ENCODE data around the gene ATRNL1. TPM values are rescaled to one million over a fixed set of nuclear protein-coding genes. Genes with fewer than 3 reads are reported as not detected.
"Not testable (repeated sequence)": the region's sequence is repeated elsewhere in the genome, so short reads cannot be mapped to it uniquely, and the experiment has no call there.

Gene ATRNL1
- total RNA-seq, 1 donor from 2014 or later = 0.77 TPM

DNA sequence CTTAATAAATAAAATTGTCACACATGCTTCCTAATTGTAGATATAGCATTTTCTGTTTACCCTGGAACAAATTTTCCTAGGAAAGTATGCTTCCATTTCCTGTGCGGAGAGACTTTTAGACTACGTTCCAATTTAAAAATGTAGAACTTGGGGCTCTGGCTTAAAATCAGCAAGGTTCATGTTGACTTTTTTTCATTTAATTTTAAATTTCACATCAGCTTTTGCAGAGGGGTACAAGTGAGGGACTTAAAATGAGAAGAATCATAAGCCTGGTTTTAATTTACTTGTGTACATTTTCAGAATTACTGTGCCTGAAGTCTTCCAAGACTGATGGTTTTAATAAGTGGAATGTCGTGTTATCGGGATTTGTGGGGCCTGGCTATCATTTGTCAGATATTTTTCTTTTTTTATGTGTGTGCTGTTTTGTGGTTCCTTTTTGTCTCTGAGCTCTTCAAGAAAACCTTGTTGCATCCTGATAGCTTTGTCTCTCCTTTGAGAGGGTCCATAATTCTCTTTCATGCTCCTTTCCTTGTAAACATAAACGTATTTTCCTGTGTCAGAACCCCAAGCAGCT, 8.8 kb upstream of the ATRNL1 start:
- no peak for DNase-seq (ENCODE audit: low read depth in 2 of 2)

DNA sequence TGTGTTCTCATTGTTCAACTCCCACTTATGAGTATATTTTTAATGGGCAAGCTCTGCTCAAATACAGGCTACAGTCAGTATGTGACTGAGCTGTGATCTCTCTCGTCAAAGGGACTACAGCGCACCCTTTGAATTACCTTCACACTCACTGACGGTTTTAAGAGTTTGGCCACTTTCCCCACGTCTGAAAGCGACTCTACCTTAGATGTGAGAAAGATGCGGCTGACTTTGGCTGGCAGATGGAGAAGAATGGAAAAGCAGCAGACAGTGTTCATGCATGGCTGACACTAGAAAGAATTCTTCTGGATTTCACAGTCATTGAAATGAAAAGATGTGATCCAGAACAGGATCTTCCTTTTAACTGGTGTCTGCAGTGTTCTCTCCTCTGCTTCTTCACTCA, 2.0 kb upstream of the ATRNL1 start:
- DNase-seq (ENCODE audit: low read depth in 2 of 2) = no peak

DNA sequence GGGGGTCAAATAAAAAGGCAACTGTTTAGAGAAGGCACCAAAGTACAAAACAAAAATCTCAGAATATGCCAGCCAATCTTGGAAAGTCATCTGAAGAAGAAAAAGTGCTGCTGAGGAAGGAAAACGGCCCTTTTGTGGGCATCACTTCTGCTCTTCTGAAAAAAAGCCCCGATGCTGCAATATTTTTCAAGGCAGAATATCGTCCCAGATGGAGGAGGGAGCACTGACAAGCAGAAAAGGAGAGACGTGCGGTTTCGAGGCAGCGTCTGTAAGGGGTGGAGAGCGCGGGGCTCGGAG, 959 bp upstream of the ATRNL1 start:
- no peak for DNase-seq (ENCODE audit: low read depth in 2 of 2)

DNA sequence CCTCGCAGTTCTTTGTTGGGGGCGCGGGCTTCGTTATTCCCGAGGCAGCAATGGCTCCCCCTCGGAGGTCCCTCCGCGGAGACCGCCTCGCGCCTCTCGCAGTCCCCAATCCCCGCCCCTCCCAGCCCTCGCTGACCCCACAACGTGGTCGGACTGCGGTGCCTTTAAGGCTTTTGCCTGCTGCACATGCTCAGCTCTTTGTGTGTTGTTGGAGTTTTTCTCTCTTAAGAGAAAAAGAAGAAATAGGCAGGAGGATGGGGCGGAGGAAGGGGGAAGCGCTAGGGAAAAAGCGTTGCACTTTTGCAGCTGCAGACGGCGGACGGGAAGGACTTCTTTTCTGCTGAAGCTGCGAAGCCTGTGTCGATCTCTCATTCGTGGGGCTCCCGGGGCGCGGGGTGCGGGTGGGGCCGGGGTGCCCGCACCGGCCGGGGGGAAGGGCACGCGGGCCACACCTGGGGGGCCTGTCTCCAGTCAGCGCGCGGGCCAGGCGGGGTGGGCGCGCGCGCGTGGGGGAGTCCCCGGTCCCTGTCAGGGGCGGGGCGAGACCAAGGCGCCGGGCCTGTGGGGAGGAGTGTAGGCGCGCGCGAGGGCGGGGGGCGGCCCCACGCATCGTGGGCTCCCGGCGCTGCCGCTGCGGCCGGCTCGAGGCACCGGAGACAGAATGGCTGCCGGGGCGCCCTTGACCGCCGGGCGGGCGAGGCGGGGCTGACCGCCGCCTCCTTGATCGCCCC, 445 bp upstream of the ATRNL1 start:
- DNase-seq (ENCODE audit: low read depth in 2 of 2) = peak in 1 of 2 donors; percentile 7

DNA sequence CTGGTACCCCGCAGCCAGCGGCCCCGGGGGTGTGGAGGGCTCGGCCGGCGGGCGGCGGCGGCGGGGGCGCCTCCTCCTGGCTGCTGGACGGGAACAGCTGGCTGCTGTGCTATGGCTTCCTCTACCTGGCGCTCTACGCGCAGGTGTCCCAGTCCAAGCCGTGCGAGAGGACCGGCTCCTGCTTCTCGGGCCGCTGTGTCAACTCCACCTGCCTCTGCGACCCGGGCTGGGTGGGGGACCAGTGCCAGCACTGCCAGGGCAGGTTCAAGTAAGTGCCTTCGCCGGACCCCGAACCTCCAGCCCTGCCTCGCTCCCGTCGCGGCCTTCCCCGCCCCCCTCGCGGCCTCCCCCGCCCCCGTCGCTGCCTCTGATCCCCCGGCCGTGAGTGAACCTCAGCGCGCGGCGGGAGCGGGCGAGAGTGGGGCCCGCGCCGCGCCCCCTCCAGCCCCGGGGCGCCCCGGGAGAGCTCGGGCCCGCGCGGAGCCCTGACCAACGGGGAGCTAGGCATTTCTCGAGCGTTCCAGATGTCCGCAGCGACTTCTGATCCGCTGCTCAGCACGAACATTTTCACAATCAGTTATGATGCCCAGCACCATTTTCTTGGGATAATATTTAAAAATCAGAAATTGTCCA, 727 bp downstream of the ATRNL1 start:
- peak in 1 of 2 donors; percentile 3 for DNase-seq (ENCODE audit: low read depth in 2 of 2)

DNA sequence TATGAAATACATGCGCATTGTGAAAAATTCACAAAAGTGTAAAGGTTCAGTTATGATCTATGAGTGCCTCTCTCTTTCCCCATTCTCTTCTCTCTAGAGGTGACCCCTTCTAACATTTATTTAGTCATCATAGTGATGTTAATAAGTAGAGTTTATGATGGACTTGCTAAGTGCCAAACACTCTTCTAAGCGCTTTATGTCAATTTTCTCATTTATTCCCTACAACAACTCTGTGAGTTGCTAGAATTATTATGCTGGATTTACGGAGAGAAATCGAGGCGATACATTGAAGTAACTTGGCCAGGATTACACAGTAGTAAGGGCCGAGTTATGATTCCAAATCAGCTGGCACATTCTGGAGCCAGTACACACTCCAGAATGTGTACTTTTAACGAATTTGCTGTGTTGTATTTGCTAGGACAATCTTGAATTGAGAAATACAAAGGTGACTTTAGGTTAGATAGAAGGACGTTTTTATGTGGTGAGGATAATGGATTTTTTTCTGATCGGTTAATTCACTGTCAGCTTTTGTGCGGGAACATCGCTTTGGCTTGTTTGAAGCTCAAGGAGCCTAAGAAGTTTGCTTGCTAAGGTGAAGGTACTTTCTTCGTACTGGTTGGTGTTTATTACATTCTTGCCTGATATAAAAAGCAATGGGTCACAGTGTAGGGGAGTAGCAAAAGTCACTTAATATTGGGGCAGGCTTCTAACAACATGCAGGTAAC, 1.4 kb downstream of the ATRNL1 start:
- no peak for DNase-seq (ENCODE audit: low read depth in 2 of 2)

DNA sequence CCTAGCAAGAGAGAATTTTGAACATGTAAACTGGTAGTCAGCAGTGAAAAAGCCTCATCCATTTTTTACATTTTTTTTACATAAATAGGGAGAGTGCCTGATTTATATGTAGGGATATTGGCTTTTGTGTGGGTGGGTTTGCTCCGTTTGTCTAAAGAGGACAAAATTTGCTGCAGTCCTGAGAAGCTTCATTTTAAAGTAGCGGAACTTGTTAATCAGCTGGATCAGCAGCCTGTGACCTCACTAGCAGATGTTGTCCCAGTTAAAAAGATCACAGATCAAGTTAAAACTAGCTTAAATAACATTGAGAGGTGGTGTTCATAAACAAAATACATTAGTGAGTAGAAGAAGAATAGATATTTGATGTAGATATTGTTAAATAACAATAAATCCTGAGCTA, 2.6 kb downstream of the ATRNL1 start:
- DNase-seq (ENCODE audit: low read depth in 2 of 2) = no peak

DNA sequence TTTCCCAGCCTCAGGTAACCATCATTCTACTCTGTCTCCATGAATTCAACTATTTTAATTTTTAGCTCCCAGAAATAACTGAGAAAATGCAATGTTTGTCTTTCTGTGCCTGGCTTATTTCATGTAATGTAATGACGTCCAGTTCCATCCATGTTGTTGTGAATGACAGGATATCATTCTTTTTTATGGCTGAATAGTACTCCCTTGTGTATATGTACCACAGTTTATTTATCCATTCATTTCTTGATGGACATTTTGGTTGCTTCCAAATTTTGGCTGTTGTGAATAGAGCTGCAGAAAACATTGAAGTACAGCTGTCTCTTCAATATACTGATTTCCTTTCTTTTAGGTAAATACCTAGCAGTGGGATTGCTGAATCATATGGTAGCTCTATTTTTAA, 10.5 kb downstream of the ATRNL1 start:
- DNase-seq (ENCODE audit: low read depth in 2 of 2) = no peak

DNA sequence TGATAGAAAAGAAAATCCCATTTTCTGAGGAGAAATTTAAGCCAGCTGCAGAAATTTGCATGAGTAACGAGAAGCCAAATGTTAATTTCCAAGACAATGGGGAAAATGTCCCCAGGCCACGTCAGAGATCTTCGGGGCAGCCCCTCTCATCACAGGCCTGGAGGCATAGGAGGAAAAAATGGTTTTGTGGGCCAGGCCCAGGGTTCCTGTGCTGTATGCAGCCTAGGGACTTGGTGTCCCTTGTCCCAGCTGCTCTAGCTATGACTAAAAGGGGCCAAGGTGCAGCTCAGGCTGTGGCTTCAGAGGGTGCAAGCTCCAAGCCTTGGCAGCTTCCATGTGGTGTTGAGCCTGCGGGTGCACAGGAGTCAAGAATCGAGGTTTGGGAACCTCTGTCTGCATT, 12.2 kb downstream of the ATRNL1 start:
- not testable (repeated sequence) for DNase-seq (ENCODE audit: low read depth in 2 of 2)

DNA sequence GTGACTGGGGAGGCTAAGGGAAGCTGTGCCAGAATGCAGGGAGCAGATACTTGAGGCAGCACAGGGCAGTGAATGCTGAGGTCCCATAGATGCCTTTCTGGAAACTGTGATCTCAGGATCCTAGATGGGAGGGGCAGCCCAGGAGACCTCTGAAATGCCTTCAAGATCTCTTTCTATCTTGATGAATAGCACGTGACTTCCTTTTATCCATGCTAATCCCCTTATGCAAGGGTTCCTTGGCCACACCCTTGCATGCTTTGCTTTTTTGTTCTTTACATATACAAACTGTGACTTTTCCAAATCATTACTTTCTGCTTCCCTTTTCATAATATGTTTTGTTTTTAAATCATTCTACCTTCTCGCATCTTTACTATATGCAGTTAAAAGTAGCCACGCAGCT, 14.7 kb downstream of the ATRNL1 start:
- DNase-seq (ENCODE audit: low read depth in 2 of 2) = no peak

DNA sequence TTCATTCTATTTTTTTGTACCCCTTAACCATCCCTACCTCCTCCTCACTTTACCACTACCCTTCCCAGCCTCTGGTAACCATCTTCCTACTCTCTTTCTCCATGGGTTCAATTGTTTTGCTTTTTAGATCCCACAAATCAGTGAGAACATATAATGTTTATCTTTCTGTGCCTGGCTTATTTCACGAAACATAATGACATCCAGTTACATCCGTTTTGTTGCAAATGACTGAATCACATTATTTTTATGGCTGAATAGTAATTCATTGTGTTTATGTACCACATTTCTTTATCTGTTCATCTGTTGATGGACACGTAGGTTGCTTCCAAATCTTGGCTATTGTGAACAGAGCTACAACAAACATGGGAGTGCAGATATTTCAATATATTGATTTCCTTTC, 24.1 kb downstream of the ATRNL1 start:
- DNase-seq (ENCODE audit: low read depth in 2 of 2) = no peak

DNA sequence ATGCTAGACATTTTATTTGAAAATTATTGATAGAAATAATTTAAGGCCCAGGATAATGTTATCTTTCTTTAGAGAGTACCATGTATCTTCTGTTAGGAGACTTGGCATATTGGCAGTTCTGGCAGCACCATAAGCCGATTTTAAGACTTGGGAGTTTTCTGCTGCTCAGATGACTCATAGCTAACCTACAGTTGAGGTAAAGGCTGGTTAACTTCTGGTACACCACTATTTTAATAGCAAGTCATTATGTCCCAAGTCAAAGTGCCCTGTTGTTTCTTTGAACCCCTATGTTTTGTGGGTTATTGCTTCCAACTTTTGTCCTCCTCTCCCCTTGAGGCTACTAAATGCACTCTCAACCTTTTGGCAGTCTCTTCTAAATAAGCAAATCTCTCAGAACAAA, 25.2 kb downstream of the ATRNL1 start:
- no peak for DNase-seq (ENCODE audit: low read depth in 2 of 2)

DNA sequence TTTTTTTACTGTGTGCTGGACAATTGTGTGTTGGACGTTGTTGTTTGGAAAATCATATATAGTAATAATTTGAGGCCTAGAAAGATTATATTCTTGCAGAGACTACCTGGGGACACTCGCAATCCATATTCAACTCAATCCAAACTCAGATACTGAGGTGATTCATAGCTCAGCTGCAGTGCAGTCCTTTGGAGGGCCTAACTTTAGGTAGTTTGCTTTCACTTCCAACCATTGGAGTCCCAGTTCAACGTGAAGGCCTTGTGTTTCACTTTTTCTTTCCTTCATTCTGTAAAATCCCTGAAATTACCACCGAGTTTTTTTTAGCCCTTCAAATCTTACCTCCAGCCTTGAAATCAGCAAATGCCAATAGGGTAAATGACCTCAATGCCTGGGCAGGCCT, 32.3 kb downstream of the ATRNL1 start:
- no peak for DNase-seq (ENCODE audit: low read depth in 2 of 2)

DNA sequence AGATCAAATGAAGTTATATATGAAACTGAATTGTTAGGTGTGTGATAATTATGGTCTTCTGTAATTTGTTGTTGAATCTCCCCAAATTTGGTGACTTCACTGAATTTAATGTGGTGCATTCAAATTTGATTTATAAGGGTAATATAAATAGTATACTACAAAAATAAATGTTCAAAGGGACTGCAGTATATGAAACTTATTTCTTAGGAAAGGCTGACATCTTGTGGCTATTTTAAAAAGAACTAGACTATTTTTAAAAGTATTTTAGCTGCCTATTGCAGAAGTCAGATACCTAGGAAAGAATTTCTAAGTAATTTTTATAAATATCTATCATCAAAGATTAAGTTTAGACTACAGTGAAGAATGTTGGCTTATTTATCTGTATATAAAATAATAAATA, 36.6 kb downstream of the ATRNL1 start:
- peak; percentile 43 to 49 for DNase-seq (ENCODE audit: low read depth in 2 of 2)

DNA sequence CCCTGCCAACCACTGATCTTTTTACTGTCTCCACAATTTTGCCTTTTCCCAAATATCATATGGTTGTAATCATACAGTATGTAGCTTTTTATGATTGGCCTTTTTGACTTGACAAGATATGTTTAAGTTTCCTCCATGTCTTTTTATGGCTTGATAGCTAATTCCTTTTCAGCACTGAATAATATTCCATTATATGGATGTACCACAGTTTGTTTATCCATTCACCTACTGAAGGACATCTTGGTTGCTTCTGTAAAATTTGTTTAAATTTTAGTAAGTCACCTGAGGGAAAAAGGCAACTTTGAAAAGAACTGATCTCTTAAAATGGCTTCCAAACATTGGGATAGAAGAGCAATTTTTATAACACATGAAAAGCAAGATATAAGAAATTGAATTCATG, 43.5 kb downstream of the ATRNL1 start:
- no peak for DNase-seq (ENCODE audit: low read depth in 2 of 2)

DNA sequence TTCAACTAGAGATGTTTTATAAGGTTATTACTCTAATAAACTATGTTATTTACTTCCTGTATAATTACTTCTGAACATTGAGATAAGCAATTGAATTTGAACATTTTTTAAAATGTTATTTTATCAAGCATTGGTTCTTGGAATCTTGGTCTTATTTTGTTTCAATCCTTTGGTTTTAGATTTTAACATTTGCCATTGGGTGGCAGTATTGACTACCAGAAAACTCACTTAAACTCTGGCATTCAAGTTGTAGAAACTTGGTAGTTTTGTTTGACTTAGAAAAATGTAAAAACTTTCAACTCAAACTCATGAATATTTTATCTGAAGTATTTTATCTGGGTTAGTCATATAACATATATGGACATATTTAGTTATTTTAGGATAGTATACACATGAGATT, 48.1 kb downstream of the ATRNL1 start:
- peak in 1 of 2 donors; percentile 14 for DNase-seq (ENCODE audit: low read depth in 2 of 2)

DNA sequence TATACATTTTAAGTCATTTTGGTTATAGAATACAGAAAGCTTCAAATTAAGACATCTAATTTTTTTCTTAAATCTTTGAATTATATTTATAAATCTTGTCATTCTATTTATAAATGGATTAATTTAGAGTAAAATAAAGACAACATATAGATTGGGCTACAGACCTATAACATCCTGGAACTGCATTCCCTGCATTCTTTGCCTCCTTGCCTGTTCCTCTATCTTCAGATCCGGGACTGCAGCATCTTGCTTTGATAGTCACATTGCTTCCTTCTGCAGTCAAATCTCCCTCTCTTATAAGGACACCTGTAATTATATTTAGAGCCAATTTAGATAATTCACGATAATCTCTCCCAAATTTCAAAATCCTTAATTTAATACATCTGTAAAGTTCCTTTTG, 64.2 kb downstream of the ATRNL1 start:
- DNase-seq (ENCODE audit: low read depth in 2 of 2) = no peak

DNA sequence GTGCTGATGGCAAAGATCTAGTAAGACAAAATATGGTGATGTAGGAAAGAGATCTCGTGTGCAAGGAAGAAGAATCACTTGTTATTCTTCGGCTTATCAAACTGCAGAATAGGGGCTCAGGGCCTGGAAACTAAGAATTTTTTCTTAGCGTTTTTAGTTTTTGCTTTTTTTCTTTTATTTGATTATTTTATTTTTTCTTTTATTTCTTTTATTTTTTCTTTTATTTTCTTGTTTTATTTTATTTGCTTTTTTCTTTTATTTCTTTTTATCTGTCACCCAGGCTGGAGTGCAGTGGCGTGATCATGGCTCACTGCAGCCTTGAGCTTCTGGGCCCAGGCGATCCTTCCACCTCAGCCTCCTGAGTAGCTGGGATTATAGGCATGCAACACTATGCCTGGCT, 70.0 kb downstream of the ATRNL1 start:
- DNase-seq (ENCODE audit: low read depth in 2 of 2) = no peak

DNA sequence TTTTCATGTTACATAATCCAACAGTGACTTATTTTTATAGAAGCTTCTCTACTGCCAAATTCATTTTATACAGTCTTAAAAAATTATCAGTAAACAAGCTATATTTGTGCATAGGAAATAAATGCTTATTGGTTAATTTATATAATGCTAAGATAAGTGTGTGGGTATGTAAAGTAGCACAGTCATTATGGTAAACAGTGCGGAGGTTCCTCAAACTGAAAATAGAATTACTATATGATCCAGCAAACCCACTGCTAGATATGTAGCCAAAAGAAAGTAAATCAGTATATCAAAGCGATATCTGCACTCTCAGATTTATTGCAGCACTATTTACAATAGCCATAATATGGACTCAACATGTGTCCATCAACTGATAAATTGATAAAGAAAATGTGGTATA, 71.1 kb downstream of the ATRNL1 start:
- DNase-seq (ENCODE audit: low read depth in 2 of 2) = no peak

DNA sequence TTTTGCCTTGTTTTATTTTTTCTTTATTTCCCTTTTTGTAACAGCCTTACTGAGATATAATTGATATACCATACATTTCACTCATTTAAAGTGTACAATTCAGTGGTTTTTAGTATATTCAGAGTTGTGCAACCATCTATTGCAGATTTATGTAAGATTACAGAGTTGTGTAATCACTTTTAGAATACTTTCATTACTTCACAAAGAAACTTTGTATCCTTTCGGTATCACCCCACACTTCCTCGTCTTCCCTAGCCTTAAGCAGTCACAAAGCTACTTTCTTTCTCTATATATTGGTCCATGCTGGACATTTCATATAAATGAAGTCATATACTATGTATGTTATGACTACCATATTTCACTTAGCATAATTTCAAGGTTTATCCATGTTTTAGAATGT, 74.6 kb downstream of the ATRNL1 start:
- DNase-seq (ENCODE audit: low read depth in 2 of 2) = no peak

DNA sequence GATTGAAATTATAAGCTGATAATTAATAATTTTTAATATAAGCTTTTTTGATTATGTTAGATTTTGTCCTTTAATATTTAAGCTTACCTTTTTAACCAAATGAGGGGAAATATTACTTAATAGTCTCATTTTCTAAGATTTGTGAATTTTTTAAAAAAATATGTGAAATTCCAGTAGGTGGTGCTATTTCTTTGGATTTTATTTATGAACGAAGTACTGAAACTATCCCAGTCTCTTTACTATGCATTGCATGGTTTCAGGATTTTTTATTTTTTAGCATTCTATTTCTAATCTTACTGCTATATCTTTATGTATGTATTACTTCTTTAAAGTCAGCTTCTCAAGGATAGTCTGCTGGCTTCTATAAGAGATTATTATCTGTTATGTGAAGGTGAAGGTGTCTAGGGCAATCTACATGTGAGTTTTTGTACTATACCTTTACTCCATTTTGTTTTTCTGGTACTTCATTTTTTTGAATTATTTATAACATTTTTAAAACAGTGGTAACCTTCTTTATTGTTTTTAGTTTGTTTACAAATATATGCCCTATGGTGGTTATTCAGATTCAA, 78.3 kb downstream of the ATRNL1 start:
- peak in 1 of 2 donors; percentile 3 for DNase-seq (ENCODE audit: low read depth in 2 of 2)

DNA sequence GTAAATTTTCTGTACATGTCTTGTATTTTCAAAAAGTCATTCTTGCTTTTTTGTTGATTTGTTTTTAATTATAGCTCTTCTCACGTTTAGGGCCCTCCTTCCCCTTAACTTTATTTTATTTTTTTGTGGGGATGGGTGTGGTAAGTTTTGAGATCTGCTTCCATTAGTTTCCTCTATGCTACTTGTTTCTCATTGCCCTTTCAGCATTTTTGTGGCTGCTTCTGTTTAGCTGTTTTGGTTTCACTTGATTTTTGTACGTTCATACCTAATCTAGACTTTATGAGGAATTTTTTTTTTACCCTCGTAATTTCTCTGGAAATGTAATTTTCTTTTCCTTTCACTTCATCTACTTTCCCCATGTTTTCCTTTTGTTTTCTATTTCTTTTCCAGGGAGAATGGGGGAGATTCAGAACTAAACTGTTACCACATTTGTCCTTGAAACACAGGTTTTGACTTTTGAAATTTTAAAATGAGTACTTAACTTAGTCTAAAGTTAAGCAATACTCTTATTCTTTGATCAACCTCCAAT, 80.8 kb downstream of the ATRNL1 start:
- no peak for DNase-seq (ENCODE audit: low read depth in 2 of 2)
